Hematopoietic multipotent progenitor cell treated with erythropoietin and hydrocortisone succinate and interleukin-3 and kit ligand, for 15 days (in vitro differentiated cells): ENCODE data around the gene NFATC1.

ENCODE experiments used
- DNase-seq: peaks from one replicate; pipeline ENCODE4 v3.0.0-alpha.2; 2015; ENCODE audit warnings: low spot score

NFATC1 gene

DNA sequence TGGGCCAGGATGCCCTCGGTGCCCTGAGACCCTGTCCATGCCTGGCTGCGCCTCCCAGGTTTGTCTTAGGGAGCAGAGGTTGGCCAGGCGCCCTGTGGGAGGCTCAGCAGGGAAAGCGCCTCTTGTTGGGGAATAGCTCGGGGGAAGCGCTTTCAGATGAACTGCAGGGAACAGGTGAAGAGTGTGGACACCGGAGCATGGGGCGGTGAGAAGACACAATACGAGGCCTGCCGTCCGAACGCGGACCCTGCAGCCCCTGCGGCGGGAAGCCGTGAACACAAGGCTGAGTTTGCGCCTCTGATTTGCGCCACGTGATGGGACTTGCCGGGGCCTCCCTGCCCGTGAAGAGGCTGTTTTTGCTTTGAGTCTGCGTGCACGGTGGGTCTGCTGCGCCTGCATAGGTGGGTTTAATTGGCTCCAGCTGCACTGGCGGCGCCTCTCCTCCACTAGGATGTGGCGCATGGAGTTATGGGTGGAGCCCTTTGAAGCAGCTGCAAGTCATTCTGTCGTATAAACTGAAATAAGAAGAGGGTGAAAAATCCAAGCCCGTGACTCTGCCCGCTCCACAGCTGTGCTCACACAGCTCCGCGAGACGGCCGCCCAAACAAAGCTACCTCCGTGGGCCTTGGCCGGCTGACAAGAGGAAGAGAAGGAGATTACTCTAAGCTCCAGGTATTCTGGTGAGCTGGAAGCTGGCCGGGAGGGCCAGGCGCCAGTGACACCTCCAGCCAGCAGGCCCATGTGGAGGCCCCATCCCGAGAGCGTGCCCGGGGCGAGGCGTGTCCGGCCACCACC lies 180.4 kb downstream of the NFATC1 start:
- DNase-seq = no peak

DNA sequence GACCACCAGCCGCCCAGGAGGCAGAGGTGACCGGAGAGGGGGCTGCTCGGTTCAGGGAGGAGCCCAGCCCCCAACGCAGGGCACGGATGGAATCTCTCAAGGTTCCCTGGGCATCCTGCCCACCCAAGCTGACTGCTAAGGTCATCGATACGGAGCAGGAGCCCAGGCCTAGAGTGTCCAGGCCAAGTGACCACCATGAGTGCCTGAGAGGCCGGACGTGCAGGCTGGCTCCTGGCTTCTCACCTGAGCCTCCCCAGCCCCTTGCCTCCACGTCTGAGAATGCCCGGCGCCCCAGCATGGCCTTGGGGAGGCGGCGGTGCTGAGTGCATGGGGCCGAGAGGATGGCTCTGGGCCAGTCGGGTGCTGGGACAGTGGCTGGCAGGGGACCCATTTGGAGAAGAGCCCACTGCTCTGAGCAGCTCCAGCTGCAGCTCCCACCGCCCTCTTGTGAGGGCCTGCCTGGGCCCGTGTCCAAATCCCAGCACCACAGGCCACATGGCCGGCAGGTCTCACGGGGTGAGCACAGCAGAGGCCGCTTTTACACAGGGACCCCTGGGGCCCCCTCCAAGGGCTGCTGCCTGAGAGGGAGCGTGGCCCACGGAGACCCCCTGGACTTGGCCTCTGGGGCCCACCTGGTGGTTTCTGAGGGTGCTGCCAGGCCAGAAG lies 181.1 kb downstream of the NFATC1 start:
- DNase-seq = no peak

DNA sequence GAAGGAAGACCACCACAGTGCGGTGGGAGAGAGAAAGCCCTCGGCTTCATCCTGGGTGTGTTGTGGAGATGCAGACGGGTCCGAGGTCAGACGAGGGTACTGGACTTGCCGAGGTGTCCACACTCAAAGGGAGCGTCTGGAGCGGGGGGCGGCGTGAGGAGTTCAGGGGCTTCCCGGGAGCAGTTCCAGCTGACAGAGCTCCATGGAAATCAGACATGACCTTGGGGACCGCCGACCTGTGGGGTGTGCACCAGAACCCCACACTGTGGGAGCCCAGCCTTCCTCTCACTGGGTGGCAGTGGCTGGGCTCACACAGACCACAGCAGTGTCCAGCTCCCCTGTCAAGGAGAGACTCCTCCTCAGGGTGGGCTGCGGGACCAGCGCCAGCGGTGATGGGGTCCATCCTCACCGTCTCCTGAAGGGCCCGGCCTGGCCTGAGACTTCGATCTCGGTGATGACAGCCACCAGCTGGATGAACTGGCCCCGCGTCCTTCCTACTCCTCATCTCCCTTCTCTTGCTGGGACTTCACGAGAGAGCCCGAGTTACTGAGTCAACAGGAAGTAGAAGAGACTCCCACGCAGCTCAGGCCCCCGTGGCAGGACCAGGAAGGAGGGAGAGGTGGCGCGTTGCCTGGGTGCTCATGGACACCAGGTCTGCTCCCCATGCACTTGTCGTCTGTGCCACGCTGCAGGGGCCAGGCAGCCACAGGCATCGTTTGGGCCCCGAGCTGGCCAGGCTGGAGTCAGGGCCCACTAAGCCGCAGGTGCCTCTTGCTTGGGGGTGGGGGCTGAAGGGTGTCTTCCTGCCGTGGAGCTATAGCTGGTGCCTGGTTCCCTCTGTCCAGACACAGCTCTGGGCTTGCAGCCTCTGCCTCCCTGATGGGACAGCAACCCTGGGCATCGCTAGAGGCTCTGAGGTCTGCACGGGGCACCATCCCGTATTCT lies 182.0 kb downstream of the NFATC1 start:
- no peak for DNase-seq

DNA sequence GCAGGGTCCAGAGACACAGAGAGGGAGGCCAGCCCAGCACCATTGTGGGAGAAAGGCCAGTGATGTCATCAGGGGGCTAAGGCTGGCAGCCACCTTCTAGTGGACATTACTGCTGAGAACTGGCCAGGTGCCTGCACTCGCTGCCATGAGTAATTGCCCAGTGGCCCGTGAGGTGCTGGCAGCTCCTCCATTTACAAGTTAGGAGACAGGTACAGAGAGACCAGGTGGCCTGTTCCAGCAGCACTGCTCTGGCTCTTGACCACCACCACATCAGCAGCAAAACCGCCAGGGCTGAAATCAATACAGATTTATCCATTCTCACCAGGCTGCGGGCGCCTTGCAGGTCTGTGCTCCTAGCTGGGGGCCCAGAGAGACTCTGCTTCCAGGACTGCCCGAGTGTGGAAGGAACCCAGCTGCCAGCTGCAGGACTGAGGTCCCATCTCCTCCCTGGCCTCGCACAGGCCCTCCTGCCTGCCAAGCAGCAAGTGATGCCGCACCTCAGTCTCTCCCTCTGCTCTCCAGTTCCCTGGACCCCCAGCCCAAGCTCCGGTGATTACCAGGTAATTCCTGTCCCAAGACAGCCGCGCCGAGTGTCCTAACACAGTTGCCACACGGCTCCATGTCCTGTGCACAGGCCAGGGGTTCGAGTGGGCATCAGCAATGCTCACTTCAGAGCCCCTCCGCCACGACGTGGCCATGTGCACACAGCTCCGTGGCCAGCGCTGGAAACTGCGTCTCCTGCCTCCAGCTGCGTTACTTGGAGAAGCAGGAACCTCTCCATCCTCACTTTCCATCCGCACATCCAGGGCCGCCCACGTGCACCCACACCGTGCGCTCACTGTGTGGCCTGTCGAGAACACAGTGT lies 182.9 kb downstream of the NFATC1 start:
- DNase-seq = no peak
